ENCODE measurements around the gene SUSD3.

SUSD3 gene

DNA sequence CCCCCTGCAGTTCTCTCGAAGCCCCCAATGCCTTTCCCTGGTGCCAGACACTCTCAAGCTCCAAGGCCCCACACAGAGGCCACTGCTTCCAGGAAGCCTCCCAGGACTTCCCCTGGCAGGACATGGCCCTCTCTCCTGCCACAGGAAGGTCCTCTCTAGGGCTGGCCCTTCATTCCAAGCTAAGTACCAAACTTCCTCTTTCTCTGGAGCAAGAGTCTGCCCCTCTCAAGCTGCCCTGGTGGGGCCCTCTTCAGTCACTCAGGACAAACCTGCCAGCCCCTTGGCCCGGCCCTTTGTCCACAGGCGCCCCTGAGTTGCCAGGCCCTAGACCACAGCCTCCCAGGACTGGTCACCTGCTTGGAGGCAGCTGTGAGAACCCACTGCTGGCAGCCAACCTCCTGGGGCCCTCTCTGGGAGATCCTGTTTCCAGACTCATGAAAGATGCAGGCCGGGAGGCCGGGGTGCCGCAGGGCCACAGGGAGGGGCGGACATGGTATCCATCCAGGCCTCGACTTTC, 69.0 kb downstream of the SUSD3 start:
- DNase-seq = no peak

- no peak for DNase-seq
These were observed 69.7 kb downstream of the SUSD3 start for GRCh38 chr9:93128011-93128714.

DNA sequence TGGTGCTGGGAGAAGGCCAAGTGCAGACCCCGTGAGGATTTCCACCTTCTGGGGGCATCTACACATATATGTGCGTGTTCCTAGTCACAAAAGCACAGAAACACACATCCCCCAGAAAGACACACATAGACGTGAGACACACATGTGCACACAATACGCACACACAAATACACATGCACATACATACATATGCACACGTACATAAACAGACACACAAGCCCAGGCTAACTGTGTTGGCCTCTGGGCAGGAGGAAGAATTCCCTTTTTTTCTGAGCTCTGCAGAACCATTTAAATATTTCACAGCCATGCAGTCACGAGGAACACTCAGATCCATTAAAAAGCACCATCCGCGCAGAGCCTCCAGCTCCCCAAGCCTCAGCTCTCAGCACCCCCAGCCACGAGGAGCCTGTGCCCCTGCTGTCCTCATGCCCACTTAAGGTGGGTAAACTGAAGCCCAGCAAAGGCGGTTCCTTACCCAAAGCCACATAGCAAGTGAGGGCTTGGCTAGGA, 70.3 kb downstream of the SUSD3 start:
- DNase-seq = no peak

GRCh38 chr9:93129286-93129685, 70.8 kb downstream of the SUSD3 start:
- no peak for DNase-seq

DNA sequence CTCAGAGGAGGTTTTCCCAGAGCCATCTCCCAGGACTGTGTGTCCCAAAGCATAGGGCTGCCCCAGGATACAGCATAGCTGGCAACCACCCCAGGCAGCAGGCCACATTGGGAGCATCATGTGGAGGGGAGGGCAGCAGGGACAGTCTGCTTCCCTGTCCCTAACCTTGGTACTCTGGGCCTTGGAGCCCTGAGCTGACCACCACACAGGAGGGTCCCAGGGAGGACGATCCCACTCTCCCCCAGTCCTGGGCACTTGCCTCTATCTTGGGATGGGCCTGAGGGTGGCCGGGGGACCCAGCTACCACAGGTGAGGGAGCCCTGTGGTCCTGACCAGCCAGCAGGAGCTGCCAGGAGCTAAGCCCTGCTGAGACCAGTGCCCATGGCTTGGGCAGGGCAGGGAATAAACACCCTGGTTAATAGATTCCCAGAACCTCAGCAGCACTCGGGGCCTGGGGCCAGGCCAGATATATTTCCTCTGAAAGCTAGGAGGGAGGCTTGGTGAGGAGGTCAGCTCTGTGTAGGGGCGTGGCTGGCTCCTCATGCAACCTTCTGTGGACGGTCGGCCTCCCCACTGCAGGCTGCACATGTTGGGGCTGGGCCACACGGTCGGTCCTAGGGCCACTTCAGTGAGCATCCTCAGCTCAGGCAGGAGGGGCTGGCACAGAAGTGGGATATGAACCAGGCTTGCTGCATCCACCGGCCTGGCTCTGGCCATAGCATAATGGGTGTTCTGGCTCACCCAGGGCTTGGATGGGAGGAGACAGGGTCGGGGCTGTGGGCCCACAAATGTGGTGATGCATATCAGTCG, 71.4 kb downstream of the SUSD3 start:
- no peak for DNase-seq

- no peak for DNase-seq
These were observed 72.5 kb downstream of the SUSD3 start for GRCh38 chr9:93130861-93131481.

DNA sequence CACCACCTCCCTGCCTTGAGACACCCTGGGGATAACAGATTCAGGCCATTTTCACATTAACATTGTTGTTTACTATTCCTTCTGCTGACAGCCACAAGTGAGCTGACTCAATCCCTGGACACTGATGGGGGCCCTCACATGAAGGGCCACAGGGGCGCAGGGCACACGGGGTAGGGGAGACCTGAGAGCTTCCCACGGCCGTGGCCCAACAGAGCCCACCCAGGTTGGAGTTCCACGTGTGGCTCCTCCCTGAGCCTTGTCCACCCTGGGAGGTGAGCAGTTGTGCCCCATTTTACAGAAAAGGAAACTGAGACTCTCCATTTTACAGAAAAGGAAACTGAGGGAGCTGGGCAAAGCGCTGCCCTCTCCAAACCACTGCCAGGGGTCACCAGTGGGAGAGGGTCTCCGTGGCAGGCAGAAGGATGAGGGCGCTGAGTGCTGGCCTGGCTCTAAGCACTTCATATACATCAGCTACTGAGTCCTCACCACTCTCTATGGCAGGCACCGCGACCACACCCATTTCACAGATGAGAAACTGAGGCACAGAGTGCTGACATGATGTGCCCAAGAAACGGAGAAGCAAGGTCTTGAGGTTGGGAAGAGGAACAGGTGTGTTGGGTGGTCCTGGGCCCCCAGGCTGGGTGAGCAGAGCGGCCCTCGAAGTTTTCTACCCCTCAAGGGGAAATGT, 73.2 kb downstream of the SUSD3 start:
- DNase-seq = no peak

- DNase-seq = no peak
These were observed 73.9 kb downstream of the SUSD3 start for GRCh38 chr9:93132287-93132927.

DNA sequence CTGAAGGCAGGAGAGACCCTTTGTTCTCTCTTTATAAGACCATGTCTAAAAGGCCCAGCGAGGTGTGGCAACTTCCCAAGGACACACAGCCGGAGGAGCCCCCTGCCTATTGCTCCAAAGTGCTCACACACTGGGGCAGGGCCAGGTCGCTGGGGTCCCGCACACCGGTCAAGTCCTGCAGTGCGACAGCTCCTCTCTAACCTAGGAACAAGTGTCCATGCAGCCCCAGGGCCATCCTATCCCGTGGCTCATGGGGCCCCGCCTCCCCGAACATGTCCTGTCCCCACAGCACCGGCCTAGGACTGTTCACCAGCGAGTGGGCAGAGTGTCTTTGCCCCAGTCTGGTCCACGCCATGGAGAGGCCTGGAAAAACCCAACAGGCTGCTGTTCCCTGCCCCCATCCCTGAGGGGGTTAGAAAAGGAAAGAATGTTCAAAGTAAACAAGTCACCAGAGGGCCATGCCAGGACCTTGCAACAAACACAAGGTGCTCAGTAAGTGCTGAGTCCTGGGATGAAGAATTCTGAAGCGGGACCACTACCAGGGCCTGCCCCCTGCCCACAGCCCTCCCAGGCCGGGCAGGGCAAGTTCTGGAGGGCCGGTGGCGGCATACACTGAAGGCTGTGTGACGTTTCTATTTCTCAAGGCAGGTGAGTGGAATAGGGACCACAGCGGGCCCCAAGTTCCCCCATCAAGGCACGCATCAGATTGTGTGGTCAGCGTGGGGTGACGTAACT, 74.6 kb downstream of the SUSD3 start:
- no peak for DNase-seq

DNA sequence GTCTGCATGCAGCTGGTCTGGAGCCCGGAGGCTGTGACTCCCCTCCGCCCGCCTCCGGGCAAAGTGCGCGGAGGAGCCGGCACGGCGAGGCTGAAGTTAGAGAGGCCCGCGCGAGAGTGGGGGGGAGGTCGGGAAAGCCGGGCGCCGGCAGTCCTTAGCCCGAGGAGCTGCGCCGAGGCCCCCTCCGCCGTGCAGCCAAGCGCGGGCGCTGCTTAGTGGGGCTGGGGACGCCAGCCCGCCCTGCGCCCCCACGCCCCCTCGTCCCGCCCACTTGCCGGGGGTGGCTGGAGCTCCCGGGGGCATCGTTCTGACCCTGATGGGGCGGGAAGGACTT, 75.1 kb downstream of the SUSD3 start:
- peak; percentile 4 for DNase-seq

- DNase-seq = peak; percentile 66
These were observed 75.7 kb downstream of the SUSD3 start, which contains the start of gene NINJ1 for GRCh38 chr9:93134015-93134739. NINJ1 (minus strand) TSS chr9:93134251; CDS start chr9:93134217, 34 bp downstream.
